Measurements from ENCODE around the gene MEX3D. TPM values are rescaled to one million over a fixed set of nuclear protein-coding genes. Genes with fewer than 3 reads are reported as not detected.
A peak's percentile ranks its signal among the peaks of the same experiment; 100 is the strongest.

The MEX3D gene
- total RNA-seq, 4 donors from 2014 or later = 21.4 to 26.6 (median 23.0) TPM

GRCh38 chr19:1525343-1525742, 42.8 kb downstream of the MEX3D start:
- Histone ChIP-seq H3K9me3 (no peaks in the 10 kb centered on the region), H3K27ac (no peak overlapping the region), H3K4me3 (no peak overlapping the region), H3K36me3 (no peaks in the 10 kb centered on the region), H3K4me1 (peaks cover 0 to 33% (median 10%) of the 10 kb centered on the region in 3 donors), H3K27me3 (peaks cover 0 to 90% (median 12%) of the 10 kb centered on the region in 4 donors)
- WGBS, 2 donors = 70 to 72% methylated on average over 6 to 11 of the region's 31 CpGs
- intact Hi-C loops (cut with DNase I) = no loop called here
- TF ChIP-seq CTCF (IDR thresholded peaks at IDR 0.05) (no peak), POLR2A (IDR thresholded peaks at IDR 0.05) (no peak)
- DNase-seq = no peak

- 46 to 49% methylated on average over 10 to 11 of the region's 17 CpGs for WGBS, 2 donors
- Histone ChIP-seq H3K27ac (no peak overlapping the region), H3K36me3 (no peaks in the 10 kb centered on the region), H3K27me3 (peaks cover 0 to 90% (median 12%) of the 10 kb centered on the region in 4 donors), H3K4me3 (no peak overlapping the region), H3K9me3 (no peaks in the 10 kb centered on the region), H3K4me1 (peaks cover 0 to 33% (median 10%) of the 10 kb centered on the region in 3 donors)
- TF ChIP-seq POLR2A (IDR thresholded peaks at IDR 0.05) (no peak), CTCF (IDR thresholded peaks at IDR 0.05) (no peak)
- intact Hi-C loops (cut with DNase I) = no loop called here
- no peak for DNase-seq
Observed at GRCh38 chr19:1524972-1525325, 43.2 kb downstream of the MEX3D start.

- intact Hi-C loops (cut with DNase I) = no loop called here
- Histone ChIP-seq H3K36me3 (no peaks in the 10 kb centered on the region), H3K4me1 (peaks cover 0 to 33% (median 10%) of the 10 kb centered on the region in 3 donors), H3K27me3 (peaks cover 0 to 86% (median 12%) of the 10 kb centered on the region in 4 donors), H3K27ac (no peak overlapping the region), H3K9me3 (no peaks in the 10 kb centered on the region), H3K4me3 (peak overlapping the region; percentile 9 to 57 (median 32))
- 23 to 31% methylated on average over 3 to 8 of the region's 49 CpGs for WGBS, 2 donors
- TF ChIP-seq POLR2A (IDR thresholded peaks at IDR 0.05) (no peak), CTCF (IDR thresholded peaks at IDR 0.05) (no peak)
- DNase-seq = no peak
Observed at GRCh38 chr19:1524287-1524971, 43.7 kb downstream of the MEX3D start.

- Histone ChIP-seq H3K4me3 (peak within 1 kb of the TSS; percentile 9 to 57 (median 32)), H3K9me3 (no peaks in the 10 kb centered on the region), H3K27ac (peak within 1 kb of the TSS in 1 of 4 donors; percentile 39), H3K4me1 (peaks cover 0 to 33% (median 10%) of the 10 kb centered on the region in 3 donors), H3K27me3 (peaks cover 0 to 79% (median 12%) of the 10 kb centered on the region in 4 donors), H3K36me3 (no peaks in the 10 kb centered on the region)
- TF ChIP-seq POLR2A (IDR thresholded peaks at IDR 0.05) (no peak), CTCF (IDR thresholded peaks at IDR 0.05) (no peak)
- DNase-seq = no peak
- WGBS, 2 donors = 28 to 83% methylated on average over 2 to 3 of the region's 92 CpGs
- intact Hi-C loops (cut with DNase I) = no loop called here
Observed at GRCh38 chr19:1523412-1524286, 44.5 kb downstream of the MEX3D start, which contains the start of gene PLK5. Gene PLK5, plus strand, starts transcription at chr19:1524077. Its CDS starts 2,920 bp downstream, at chr19:1526997.

GRCh38 chr19:1522838-1523237, 45.3 kb downstream of the MEX3D start:
- Histone ChIP-seq H3K36me3 (no peaks in the 10 kb centered on the region), H3K4me3 (no peak overlapping the region), H3K9me3 (no peaks in the 10 kb centered on the region), H3K27me3 (peaks cover 0 to 79% (median 12%) of the 10 kb centered on the region in 4 donors), H3K4me1 (peaks cover 0 to 33% (median 10%) of the 10 kb centered on the region in 3 donors), H3K27ac (peak overlapping the region in 2 of 4 donors; percentile 39 to 44)
- DNase-seq = no peak
- intact Hi-C loops (cut with DNase I) = no loop called here
- 21% methylated on average over 15 of the region's 18 CpGs; no CpG with 5 or more reads in 1 of the 2 donors for WGBS, 2 donors
- TF ChIP-seq CTCF (IDR thresholded peaks at IDR 0.05) (no peak), POLR2A (IDR thresholded peaks at IDR 0.05) (no peak)

Measured in esophagus squamous epithelium (tissue), 5 donors.